Esophagus squamous epithelium (tissue), 5 donors: Measurements from ENCODE around the gene TMTC2. TPM values are rescaled to one million over a fixed set of nuclear protein-coding genes. Genes with fewer than 3 reads are reported as not detected.

ENCODE experiments used
- DNase-seq: peaks from one replicate; lab custom pipeline; 2025; lab: John Stamatoyannopoulos, UW
- H3K27ac ChIP-seq, 4 donors: fragments of 200-600 bp; sonication (generic); one replicate each; pipeline ENCODE4 v1.5.1; 2016 to 2019; ENCODE audit warnings: mild to moderate bottlenecking in 1 of 4
- H3K27me3 ChIP-seq, 4 donors: fragments of 200-600 bp; sonication (generic); 1 replicate in 3 of 4; 2 replicates in 1 of 4; pipeline versions ENCODE4 v1.5.1 to v1.6.0; 2017 to 2021; ENCODE audit warnings: antibody characterized with exemption in 1 of 4
- H3K36me3 ChIP-seq, 3 donors: fragments of 200-600 bp; sonication (generic); one replicate each; pipeline ENCODE4 v1.5.1; 2016 to 2019
- H3K4me1 ChIP-seq, 3 donors: fragments of 200-600 bp; sonication (generic); one replicate each; pipeline ENCODE4 v1.5.1; 2017 to 2019
- H3K4me3 ChIP-seq, 4 donors: fragments of 200-600 bp; sonication (generic); 1 replicate in 3 of 4; 2 replicates in 1 of 4; pipeline ENCODE4 v1.5.1; 2016 to 2019; ENCODE audit warnings: mild to moderate bottlenecking in 2 of 4, moderate library complexity in 1 of 4
- H3K9me3 ChIP-seq, 3 donors: fragments of 200-600 bp; sonication (generic); one replicate each; pipeline ENCODE4 v1.5.1; 2016 to 2019
- CTCF ChIP-seq, 6 experiments: fragments of 450-650 bp in 4 of 6; fragments of 200-600 bp in 2 of 6; sonication (generic) in 2 of 6; IDR thresholded peaks; one replicate each; pipeline ENCODE4 v1.5.1; 2016 to 2019; ENCODE audit warnings: antibody characterized with exemption in 6 of 6, mild to moderate bottlenecking in 4 of 6, moderate library complexity in 4 of 6
- POLR2A ChIP-seq, 4 donors: fragments of 450-650 bp; IDR thresholded peaks; one replicate each; pipeline ENCODE4 v1.6.1; 2017; ENCODE audit warnings: antibody characterized with exemption in 4 of 4, mild to moderate bottlenecking in 4 of 4, moderate library complexity in 3 of 4
- WGBS, 2 donors: methylation state at CpG; one replicate each; pipeline ENCODE4 v1.1.5; 2018; 5-methylcytosine and 5-hydroxymethylcytosine counted together
- intact Hi-C: fragments of 100-400 bp; cut with DNase I; formaldehyde crosslinking; loops from one replicate; pipeline ENCODE4 v1.15.0; 2022
- total RNA-seq, 4 donors: library from RNA; depleted of rRNA; stranded (reverse); fragments of >200 nt; gene quantifications; one replicate each; pipeline ENCODE4 v1.1.0, GENCODE V29; 2016
- donor health status: DM: yes; HTN: yes; CAD: no.

The TMTC2 gene
- total RNA-seq, 4 donors from 2014 or later: 18.3 to 27.0 (median 21.8) TPM

GRCh38 chr12:82832096-82832495 lies 145.4 kb downstream of the TMTC2 start:
- no peak for DNase-seq

GRCh38 chr12:82832981-82833380 lies 146.3 kb downstream of the TMTC2 start:
- intact Hi-C loops: no loop called here
- Histone ChIP-seq H3K36me3 (no peaks in the 10 kb centered on the region), H3K27ac (no peak overlapping the region), H3K4me1 (peaks cover 0 to 3% (median 0%) of the 10 kb centered on the region in 3 donors), H3K9me3 (no peaks in the 10 kb centered on the region), H3K4me3 (no peak overlapping the region), H3K27me3 (no peaks in the 10 kb centered on the region)
- TF ChIP-seq CTCF (IDR thresholded peaks at IDR 0.05) (no peak), POLR2A (IDR thresholded peaks at IDR 0.05) (no peak)
- WGBS, 2 donors: 81 to 87% methylated on average over 3 of the region's 3 CpGs
- DNase-seq: no peak

More at GRCh38 chr12:82832096-82832495, 145.4 kb downstream of the TMTC2 start:
- no peaks in the 10 kb centered on the region for H3K36me3 ChIP-seq
- H3K27ac ChIP-seq: no peak overlapping the region
- 83 to 90% methylated on average over 2 of the region's 2 CpGs for WGBS, 2 donors
- H3K4me3 ChIP-seq: no peak overlapping the region
- H3K27me3 ChIP-seq: no peaks in the 10 kb centered on the region
- H3K9me3 ChIP-seq: no peaks in the 10 kb centered on the region
- peaks cover 0 to 3% (median 0%) of the 10 kb centered on the region in 3 donors for H3K4me1 ChIP-seq
- TF ChIP-seq POLR2A (IDR thresholded peaks at IDR 0.05) (no peak), CTCF (IDR thresholded peaks at IDR 0.05) (no peak)
- intact Hi-C loops: no loop called here

GRCh38 chr12:82833481-82833880 lies 146.8 kb downstream of the TMTC2 start:
- H3K27ac ChIP-seq: no peak overlapping the region

GRCh38 chr12:82835217-82835616 lies 148.5 kb downstream of the TMTC2 start:
- no peak for DNase-seq
- TF ChIP-seq POLR2A (IDR thresholded peaks at IDR 0.05) (no peak), CTCF (IDR thresholded peaks at IDR 0.05) (no peak)
- peak overlapping the region in 2 of 4 donors; percentile 24 to 48 for H3K27ac ChIP-seq
- no peaks in the 10 kb centered on the region for H3K36me3 ChIP-seq
- H3K4me1 ChIP-seq: peaks cover 0 to 3% (median 0%) of the 10 kb centered on the region in 3 donors
- no peaks in the 10 kb centered on the region for H3K27me3 ChIP-seq
- intact Hi-C loops: no loop called here
- H3K9me3 ChIP-seq: no peaks in the 10 kb centered on the region
- no peak overlapping the region for H3K4me3 ChIP-seq

More at GRCh38 chr12:82833481-82833880, 146.8 kb downstream of the TMTC2 start:
- Histone ChIP-seq H3K27me3 (no peaks in the 10 kb centered on the region), H3K4me3 (no peak overlapping the region), H3K9me3 (no peaks in the 10 kb centered on the region), H3K4me1 (peaks cover 0 to 3% (median 0%) of the 10 kb centered on the region in 3 donors), H3K36me3 (no peaks in the 10 kb centered on the region)
- 29 to 37% methylated on average over 1 of the region's 1 CpG for WGBS, 2 donors
- TF ChIP-seq POLR2A (IDR thresholded peaks at IDR 0.05): no peak
- TF ChIP-seq CTCF (IDR thresholded peaks at IDR 0.05): no peak
- no peak for DNase-seq
- intact Hi-C loops: no loop called here

GRCh38 chr12:82838131-82838551 lies 151.4 kb downstream of the TMTC2 start:
- TF ChIP-seq CTCF (IDR thresholded peaks at IDR 0.05) (no peak), POLR2A (IDR thresholded peaks at IDR 0.05) (no peak)
- WGBS, 2 donors: 56 to 62% methylated on average over 1 of the region's 1 CpG
- H3K9me3 ChIP-seq: no peaks in the 10 kb centered on the region
- no peak for DNase-seq
- H3K4me1 ChIP-seq: peaks cover 0 to 3% (median 0%) of the 10 kb centered on the region in 3 donors
- H3K36me3 ChIP-seq: no peaks in the 10 kb centered on the region
- no peak overlapping the region for H3K27ac ChIP-seq
- H3K4me3 ChIP-seq: no peak overlapping the region
- no peaks in the 10 kb centered on the region for H3K27me3 ChIP-seq
- intact Hi-C loops: no loop called here
